Measurements from ENCODE around the gene ENTPD2.
"Not testable (repeated sequence)": the region's sequence is repeated elsewhere in the genome, so short reads cannot be mapped to it uniquely, and the experiment has no call there.

ENTPD2 gene

GRCh38 chr9:137063311-137064026, 9.6 kb upstream of the ENTPD2 start:
- no peak for DNase-seq

GRCh38 chr9:137062798-137063197, 8.9 kb upstream of the ENTPD2 start:
- not testable (repeated sequence) for DNase-seq

- DNase-seq, result no peak
Observed at GRCh38 chr9:137062384-137062783, 8.5 kb upstream of the ENTPD2 start.

GRCh38 chr9:137058521-137059234, 4.8 kb upstream of the ENTPD2 start:
- DNase-seq, result no peak

DNA sequence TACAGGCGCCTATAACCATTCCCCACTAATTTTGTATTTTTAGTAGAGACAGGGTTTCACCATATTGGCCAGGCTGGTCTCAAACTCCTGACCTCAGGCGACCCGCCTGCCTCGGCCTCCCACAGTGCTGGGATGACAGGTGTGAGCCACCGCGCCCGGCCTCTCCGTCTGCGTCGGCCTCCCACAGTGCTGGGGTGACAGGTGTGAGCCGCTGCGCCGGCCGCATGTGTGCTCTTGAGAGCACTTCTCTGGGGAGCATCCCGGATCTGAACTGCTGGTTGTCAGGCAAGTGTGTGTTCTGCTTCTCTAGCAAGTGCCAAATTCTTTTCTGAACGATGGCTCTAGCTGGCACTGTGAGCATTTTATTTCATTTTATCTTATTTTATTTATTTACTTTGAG, 3.7 kb upstream of the ENTPD2 start:
- DNase-seq, result no peak

- DNase-seq, result no peak
Observed at GRCh38 chr9:137056739-137057415, 3.0 kb upstream of the ENTPD2 start.

DNA sequence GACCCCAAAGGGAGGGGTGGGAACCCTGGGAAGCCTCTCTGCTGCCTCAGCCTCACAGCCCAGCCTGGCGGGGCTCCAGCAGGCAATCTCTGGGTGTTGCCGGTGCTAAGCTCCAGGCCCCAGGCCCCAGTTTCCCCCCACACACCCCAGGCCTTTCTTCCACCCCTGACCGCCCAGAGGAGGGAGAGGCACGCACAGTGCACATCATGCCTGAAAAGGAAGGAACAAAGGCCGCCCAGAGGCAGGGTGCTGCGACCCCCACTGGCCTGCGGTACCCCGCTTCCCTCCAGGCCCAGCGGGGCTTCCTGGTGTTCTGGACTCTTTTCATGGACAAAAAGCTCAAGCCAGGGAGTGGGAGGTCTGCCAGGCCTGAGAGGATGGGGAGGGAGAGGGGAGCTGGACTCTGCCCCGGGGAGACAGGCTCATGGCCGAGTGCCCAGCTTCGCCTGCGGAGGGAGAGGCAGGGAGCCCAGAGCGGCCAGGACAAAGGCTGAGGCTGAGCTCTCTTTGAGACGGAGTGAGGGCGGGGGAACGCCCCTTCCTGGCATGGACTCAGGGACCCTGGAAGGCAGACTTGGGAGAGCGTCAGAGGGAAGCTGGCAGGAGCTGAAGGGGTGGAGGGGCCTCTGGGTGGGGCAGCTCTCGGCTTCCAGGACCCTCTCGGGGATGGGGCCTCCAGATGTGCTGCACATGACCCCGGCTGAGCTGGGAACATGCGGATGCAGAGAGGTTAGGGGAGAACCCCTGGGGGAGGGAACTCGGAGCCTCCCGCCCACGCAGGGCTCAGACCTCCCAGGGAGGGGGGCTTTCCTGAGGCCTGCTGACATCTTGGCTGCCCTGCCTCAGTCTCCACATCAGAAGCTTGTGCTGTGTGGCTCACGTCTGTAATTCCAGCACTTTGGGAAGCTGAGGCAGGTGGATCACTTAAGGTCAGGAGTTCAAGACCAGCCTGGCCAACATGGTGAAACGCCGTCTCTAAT, 1.8 kb upstream of the ENTPD2 start:
- no peak for DNase-seq

GRCh38 chr9:137054932-137055384, 1.1 kb upstream of the ENTPD2 start:
- no peak for DNase-seq

DNA sequence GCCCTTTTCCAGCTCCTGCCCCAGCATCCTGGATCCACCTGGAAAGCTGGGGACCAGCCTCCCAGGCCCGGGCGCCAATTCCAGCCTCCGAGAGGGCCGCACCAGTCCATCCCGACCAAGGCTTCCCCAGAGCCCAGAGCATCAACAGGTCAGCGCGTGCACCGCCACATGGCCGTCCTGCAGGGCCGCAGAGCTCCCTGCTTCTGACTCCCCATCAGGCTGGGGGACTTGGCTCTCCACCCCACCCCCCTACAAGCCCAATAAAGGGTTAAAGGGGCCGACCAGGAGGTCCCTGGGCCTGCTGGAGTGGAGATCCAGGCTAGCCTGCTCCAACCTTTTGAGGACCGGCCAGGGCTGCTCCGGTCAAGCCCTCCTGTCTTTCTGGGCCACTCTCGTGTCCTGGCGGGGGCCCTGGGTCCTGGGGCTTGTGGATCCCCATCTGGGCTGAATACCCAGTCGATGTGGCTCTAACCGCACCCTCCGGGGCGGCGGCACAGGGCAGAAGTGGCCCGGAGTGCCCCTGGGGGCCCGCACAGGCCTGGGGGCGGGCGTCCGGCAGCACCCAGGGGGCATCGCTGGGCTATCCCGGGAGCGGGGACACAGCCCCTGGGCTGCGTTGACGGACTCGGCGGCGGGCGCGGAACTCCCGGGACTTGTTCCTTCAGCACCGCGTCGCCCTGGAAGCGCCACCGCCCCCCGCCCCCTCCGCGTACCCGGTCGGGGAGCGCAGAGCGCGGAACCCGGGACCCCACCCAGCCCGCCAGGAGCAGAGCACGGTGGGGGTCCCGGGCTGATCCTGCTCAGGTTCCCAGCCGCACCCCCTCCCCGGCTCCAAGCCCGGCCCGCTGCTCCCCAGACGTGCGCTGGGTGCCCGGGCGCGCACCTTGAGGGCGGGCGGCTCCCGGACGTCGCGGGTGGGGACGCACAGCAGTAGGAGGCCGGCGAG, 590 bp downstream of the ENTPD2 start:
- no peak for DNase-seq

DNA sequence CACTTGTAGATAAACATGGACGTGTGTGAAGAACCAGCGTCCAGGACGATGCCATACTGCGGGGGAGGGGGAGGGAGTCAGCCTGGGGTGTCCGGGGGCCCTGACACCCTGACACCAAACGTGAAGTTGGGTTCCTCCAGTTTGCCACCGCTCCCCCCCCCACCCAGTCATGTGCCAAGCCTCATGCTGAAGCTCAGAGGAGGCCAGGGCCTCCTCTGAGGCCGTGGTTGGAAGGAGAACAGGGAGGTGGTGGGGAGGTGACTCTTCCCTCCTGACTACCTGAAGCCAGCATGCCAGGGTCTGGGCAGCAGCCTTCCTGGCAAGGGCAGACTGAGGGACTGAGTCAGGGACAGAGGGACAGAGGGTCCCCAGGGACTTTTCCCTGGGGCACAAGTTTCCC, 1.6 kb downstream of the ENTPD2 start:
- DNase-seq, result no peak

DNA sequence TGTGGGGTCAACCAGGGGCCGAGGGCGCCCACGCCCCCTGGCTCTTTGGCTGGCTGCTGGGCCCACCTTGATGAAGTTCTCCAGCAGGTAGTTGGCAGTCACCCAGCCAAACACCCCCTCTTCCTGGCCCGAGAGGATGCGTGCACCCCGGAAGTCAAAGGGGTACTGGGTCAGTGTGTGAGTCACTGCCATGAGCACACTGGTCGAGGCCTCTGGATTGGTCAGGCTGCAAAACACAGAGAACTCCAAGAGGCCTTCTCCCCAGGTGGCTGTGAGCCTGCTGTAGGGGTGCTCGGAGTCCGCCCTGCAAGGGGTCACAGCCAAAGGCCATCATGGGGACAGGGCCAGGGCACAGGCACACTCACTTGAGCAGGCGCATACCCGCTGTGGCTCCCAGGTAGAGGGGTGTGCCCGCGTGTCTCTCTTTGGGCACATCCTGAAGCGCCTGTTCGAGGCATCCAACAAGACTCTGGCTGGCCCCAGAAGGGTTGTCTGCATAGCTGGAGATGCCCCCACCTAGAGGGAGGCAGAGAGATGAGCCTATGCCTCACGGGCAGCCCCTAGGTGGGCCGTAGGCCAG, 2.6 kb downstream of the ENTPD2 start:
- no peak for DNase-seq

- DNase-seq, result no peak
Observed at GRCh38 chr9:137050570-137050969, 3.3 kb downstream of the ENTPD2 start.

DNA sequence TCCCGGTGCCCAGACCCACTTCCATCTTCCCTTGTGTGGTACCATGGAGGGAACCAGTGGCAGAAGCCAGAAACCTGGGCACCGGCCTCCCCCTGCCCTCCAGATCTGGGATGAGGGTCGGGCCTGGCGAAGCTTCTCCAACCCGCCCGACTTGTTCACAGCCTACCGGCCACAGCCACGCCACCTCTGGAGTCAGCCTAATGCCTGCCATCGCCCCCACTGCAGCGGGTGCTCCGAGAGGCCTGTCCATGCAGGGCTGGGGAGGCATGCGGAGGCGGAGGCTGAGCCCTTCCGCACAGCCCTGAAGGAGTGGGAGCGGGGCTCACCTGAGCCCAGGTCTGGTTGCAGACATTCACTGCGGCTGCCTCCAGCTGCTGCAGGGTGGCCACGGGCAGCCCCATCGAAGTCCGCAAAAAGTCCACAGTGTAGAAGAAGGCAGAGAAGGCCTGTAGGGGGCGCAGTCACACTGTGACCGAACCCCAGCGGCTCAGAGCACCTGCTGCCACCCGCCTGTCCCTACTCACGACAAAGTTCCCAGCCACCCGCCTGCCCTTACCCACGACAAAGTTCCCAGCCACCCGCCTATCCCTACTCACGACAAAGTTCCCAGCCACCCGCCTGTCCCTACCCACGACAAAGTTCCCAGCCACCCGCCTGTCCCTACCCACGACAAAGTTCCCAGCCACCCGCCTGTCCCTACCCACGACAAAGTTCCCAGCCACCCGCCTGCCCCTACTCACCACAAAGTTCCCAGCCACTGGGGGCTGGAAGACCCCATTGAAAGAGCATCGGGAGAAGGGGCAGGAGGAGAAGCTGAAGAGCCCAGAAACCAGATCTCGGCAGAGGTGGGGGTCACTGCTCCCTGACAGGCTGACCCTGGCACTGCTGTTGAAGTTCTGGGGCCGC, 4.1 kb downstream of the ENTPD2 start:
- DNase-seq, result no peak

DNA sequence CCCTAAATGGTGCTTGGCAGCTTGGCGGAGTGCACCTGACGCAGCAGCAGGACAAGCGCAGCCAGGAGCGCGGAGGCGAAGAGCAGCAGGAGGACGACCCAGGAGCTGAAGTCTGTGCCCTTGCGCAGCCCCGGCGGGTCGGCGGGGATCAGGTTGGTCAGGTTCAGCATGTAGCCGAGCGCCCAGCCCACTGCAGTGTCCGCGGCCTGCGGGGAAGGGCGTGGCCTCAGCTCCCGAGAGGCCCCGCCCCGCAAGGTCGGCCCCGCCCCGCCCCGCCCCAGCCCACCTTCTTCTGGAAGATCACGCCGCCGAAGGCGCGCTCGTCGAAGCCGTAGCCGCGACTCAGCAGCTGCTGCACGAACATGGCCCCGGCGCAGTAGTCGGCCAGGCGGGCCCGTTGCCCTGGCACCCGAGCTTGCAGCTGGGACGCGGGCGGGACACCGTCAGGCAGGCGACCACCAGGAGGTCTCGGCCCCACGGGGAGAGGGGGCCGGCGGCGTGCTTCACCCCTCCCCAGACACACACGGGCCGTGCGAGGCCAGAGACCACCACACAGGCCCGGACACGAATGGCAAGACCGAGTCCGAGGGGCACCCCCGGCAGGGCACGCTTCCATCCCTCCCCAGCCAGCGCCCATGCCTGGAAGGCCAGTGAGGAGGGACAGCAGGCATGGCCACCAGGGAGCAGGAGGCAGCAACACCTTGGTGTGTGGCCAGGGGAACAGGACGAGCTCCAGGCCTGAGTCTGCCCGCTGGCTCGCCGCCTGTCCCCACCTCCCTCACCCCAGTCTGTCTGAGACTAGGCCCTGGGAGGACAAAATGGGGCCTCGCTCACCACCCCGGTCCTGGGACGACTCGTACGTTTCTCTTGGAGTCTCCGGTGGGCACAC, 5.0 kb downstream of the ENTPD2 start:
- DNase-seq, result no peak

- DNase-seq, result no peak
Observed at GRCh38 chr9:137046088-137046787, 7.6 kb downstream of the ENTPD2 start, which contains the start of gene NPDC1. NPDC1 (minus strand) TSS chr9:137046177; CDS start chr9:137045989, 188 bp downstream.

DNA sequence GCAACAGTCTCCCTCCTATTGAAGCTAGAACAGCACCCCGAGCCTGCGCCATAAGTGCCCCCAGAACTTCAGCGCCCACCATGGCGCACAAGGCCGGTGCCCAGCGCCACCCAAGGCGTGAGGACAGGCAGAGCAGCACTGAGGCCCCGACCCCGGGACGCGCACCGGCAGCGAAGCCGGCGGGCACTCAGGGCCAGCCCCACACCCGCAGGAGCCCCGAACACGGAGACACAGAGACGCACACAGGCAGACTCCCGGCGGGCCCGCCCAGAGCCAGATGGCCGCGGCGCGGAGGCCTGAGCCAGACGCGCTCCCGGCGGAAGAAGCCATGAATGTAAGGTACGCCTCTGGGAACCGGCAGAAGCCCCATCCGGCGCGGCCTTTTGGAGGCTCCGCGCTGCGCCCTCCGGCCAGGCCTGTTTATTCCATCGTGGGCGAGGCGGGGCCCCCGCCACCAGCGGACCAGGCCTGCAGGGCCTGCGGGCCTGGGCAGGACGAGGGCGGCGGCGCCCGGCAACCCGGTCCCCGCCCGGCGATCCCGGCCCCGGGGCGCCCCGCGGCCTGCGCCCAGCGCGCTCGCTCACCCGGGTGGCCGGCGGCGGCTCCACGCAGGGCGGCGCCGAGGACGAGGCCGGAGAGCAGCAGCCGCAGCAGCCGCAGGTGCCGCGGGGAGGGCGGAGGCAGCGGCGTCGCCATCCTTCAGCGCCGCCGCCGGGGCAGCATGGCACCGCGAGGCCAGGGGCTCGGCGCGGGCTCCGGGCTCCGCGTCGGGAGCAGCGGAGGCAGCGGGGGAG, 8.4 kb downstream of the ENTPD2 start:
- no peak for DNase-seq

GRCh38 chr9:137044502-137045177, 9.2 kb downstream of the ENTPD2 start:
- DNase-seq, result no peak

Data from NCI-H187 treated with DMSO at 0.1 percent for 48 hours (cell line).